Heart right ventricle (tissue), 16 donors: ENCODE measurements around the gene CSNK1D. TPM values are rescaled to one million over a fixed set of nuclear protein-coding genes. Genes with fewer than 3 reads are reported as not detected.

Experiments used
- ATAC-seq, 8 donors: fragments of 200-7000 bp; cut with Tn5 transposase; one replicate each; pipeline ENCODE4 v1.9.1; 2020; ENCODE audit warnings: mild to moderate bottlenecking in 8 of 8, moderate library complexity in 8 of 8, moderate number of reproducible peaks in 1 of 8
- DNase-seq, 2 donors: peaks; one replicate each; pipeline ENCODE4 v3.0.0-alpha.2; 2020
- H3K27ac ChIP-seq, 10 donors: fragments of 200-600 bp; sonication (generic) in 2 of 10; one replicate each; pipeline versions ENCODE4 v1.5.0 to v1.8.0; 2020 to 2022; ENCODE audit warnings: mild to moderate bottlenecking in 3 of 10
- H3K27me3 ChIP-seq, 7 donors: fragments of 200-600 bp; one replicate each; pipeline ENCODE4 v1.8.0; 2021 to 2022; ENCODE audit warnings: mild to moderate bottlenecking in 2 of 7
- H3K36me3 ChIP-seq, 9 donors: fragments of 200-600 bp; sonication (generic) in 1 of 9; one replicate each; pipeline versions ENCODE4 v1.5.0 to v1.8.0; 2020 to 2022; ENCODE audit warnings: mild to moderate bottlenecking in 2 of 9
- H3K4me1 ChIP-seq, 9 donors: fragments of 200-600 bp; sonication (generic) in 1 of 9; one replicate each; pipeline versions ENCODE4 v1.5.0 to v1.8.0; 2020 to 2022; ENCODE audit warnings: mild to moderate bottlenecking in 4 of 9
- H3K4me3 ChIP-seq, 10 donors: fragments of 200-600 bp; sonication (generic) in 2 of 10; one replicate each; pipeline versions ENCODE4 v1.5.0 to v1.8.0; 2020 to 2022; ENCODE audit warnings: mild to moderate bottlenecking in 7 of 10, moderate library complexity in 2 of 10
- H3K9me3 ChIP-seq, 11 donors: fragments of 200-600 bp in 10 of 11; sonication (generic) in 2 of 11; one replicate each; pipeline versions ENCODE4 v1.5.0 to v1.8.0; 2013 to 2022; ENCODE audit warnings: mild to moderate bottlenecking in 2 of 11, control low read depth in 1 of 11, moderate library complexity in 1 of 11
- CTCF ChIP-seq, 9 donors: fragments of 200-600 bp; sonication (generic) in 2 of 9; IDR thresholded peaks; one replicate each; pipeline versions ENCODE4 v1.5.0 to v1.8.0; 2021 to 2022; ENCODE audit warnings: antibody characterized with exemption in 9 of 9, mild to moderate bottlenecking in 5 of 9, moderate library complexity in 1 of 9
- WGBS, 2 donors: extraction: QIAGEN DNeasy Blood & Tissue Kit; methylation state at CpG; one replicate each; pipeline ENCODE4 v1.1.7; 2013; ENCODE audit warnings: inconsistent platforms in 1 of 2; 5-methylcytosine and 5-hydroxymethylcytosine counted together
- intact Hi-C, 10 donors: fragments of 100-400 bp; cut with DNase I; formaldehyde crosslinking; loops; one replicate each; pipeline versions ENCODE4 v1.11.1 to v1.14.2; 2022
- polyA plus RNA-seq, 2 donors: library from polyadenylated mRNA; stranded (reverse); fragments of 200-250 nt; gene quantifications; one replicate each; pipeline ENCODE4 v1.2.3, GENCODE V29; 2013
- total RNA-seq, 10 donors: library from RNA; stranded (reverse); fragmentation: NEBNext Ultra II Directional in 3 of 10; extraction: Animal tissue kit (Norgen Biotek cat#: 25700) in 3 of 10; gene quantifications; one replicate each; pipeline versions ENCODE4 v1.2.1 to v1.2.4, GENCODE V29; 2021 to 2023
- donor health status: Arrhythmogenic right ventricular cardiomyopathy.
- donor health status: ischemic (EF 13 %, LVEDD 7.1; RV severe dilation, severe dysfunction).
- donor health status: healthy with polysubstance abuse.
- donor health status: DM: no; HTN: yes; CAD: no.
- donor health status: DM: no; HTN: no; CAD: no.
- donor health status: ischemic (EF 25% LVEDD 6.9; RV normal size, moderate dysfunction).
- donor health status: ischemic (EF 25% LVEDD 5.7; RV mildly dilated, moderate dysfunction).
- donor health status: healthy.
- donor health status: DM: yes; HTN: yes; CAD: no.
- donor health status: Ischemic cardiomyopathy.
- donor health status: ischemic (EF 35%, LVEDD 5.7; RV mildly dilated, moderate dysfunction).
- donor health status: nonischemic (EF 11% LVEDD 7.7; RV severe dilation, severe dysfunction).
- donor health status: DM: yes; HTN: yes; CAD: no.
- donor health status: PGD.
- donor health status: ischemic (EF 29% LVEDD 5.4; RV normal size, mild dysfunction).
- donor health status: nonischemic (EF 23%, LVEDD 6.1; RV moderate dilation, normal function).

The CSNK1D gene
- total and polyA plus RNA-seq, 12 donors: 54.4 to 72.7 (median 66.8) TPM

GRCh38 chr17:82309656-82310570 is 36.4 kb upstream of the CSNK1D start:
- TF ChIP-seq CTCF (IDR thresholded peaks at IDR 0.05): no peak
- no peaks in the 10 kb centered on the region for H3K36me3 ChIP-seq
- ATAC-seq (no peak), DNase-seq (no peak)
- 80 to 82% methylated on average over 27 of the region's 27 CpGs for WGBS, 2 donors
- no peak overlapping the region for H3K4me3 ChIP-seq
- no peaks in the 10 kb centered on the region for H3K9me3 ChIP-seq
- intact Hi-C loops: loop anchor here in 1 of 10 donors (5.0 kb wide), 1 partner anchor 108 kb away; no protein-coding TSS in a partner anchor
- H3K4me1 ChIP-seq: peaks cover 0 to 10% (median 0%) of the 10 kb centered on the region in 9 donors
- H3K27ac ChIP-seq: no peak overlapping the region
- H3K27me3 ChIP-seq: peaks cover 5 to 64% (median 55%) of the 10 kb centered on the region in 7 donors

GRCh38 chr17:82305727-82306300 is 32.3 kb upstream of the CSNK1D start:
- 86% methylated on average over 20 of the region's 20 CpGs for WGBS, 2 donors
- Histone ChIP-seq H3K27ac (no peak overlapping the region), H3K9me3 (no peaks in the 10 kb centered on the region), H3K27me3 (peaks cover 0 to 58% (median 22%) of the 10 kb centered on the region in 7 donors), H3K36me3 (no peaks in the 10 kb centered on the region), H3K4me3 (no peak overlapping the region), H3K4me1 (peaks cover 0 to 35% (median 0%) of the 10 kb centered on the region in 9 donors)
- intact Hi-C loops: no loop called here
- TF ChIP-seq CTCF (IDR thresholded peaks at IDR 0.05): no peak
- DNase-seq (no peak), ATAC-seq (no peak)

GRCh38 chr17:82304826-82305726 is 31.6 kb upstream of the CSNK1D start:
- Histone ChIP-seq H3K27ac (no peak overlapping the region), H3K4me3 (no peak overlapping the region), H3K36me3 (no peaks in the 10 kb centered on the region), H3K4me1 (peaks cover 0 to 42% (median 0%) of the 10 kb centered on the region in 9 donors), H3K9me3 (no peaks in the 10 kb centered on the region), H3K27me3 (peaks cover 0 to 54% (median 14%) of the 10 kb centered on the region in 7 donors)
- DNase-seq: no peak
- 88 to 91% methylated on average over 23 of the region's 23 CpGs for WGBS, 2 donors
- intact Hi-C loops: no loop called here
- no peak for TF ChIP-seq CTCF (IDR thresholded peaks at IDR 0.05)
- ATAC-seq: no peak
